Heart left ventricle (tissue), 13 donors: ENCODE results near the gene POGK.

ENCODE experiments used
- CTCF ChIP-seq, 12 donors: fragments of 200-600 bp; sonication (generic) in 4 of 12; IDR thresholded peaks; one replicate each; pipeline versions ENCODE4 v1.5.0 to v1.8.0; 2018 to 2022; ENCODE audit warnings: antibody characterized with exemption in 12 of 12, mild to moderate bottlenecking in 5 of 12
- POLR2A ChIP-seq, 2 donors: fragments of 450-650 bp; IDR thresholded peaks; one replicate each; pipeline ENCODE4 v1.6.1; 2017; ENCODE audit warnings: antibody characterized with exemption in 2 of 2, mild to moderate bottlenecking in 2 of 2, moderate library complexity in 2 of 2
- donor health status: ischemic (EF 13 %, LVEDD 7.1; RV severe dilation, severe dysfunction).
- donor health status: DM: no; HTN: yes; CAD: no.
- donor health status: DM: no; HTN: no; CAD: no.
- donor health status: ischemic (EF 25% LVEDD 6.9; RV normal size, moderate dysfunction).
- donor health status: ischemic (EF 25% LVEDD 5.7; RV mildly dilated, moderate dysfunction).
- donor health status: ischemic (EF 35%, LVEDD 5.7; RV mildly dilated, moderate dysfunction).
- donor health status: nonischemic (EF 11% LVEDD 7.7; RV severe dilation, severe dysfunction).
- donor health status: DM: yes; HTN: yes; CAD: no.
- donor health status: PGD.
- donor health status: ischemic (EF 29% LVEDD 5.4; RV normal size, mild dysfunction).
- donor health status: nonischemic (EF 23%, LVEDD 6.1; RV moderate dilation, normal function).

GRCh38 chr1:166875302-166875733 lies 36.0 kb downstream of the POGK start:
- TF ChIP-seq CTCF (IDR thresholded peaks at IDR 0.05) (no peak), POLR2A (IDR thresholded peaks at IDR 0.05) (no peak)
